Activated CD4-positive, alpha-beta T cell treated with anti-CD3 and anti-CD28 coated beads, Interleukin-2, Interleukin-4, amounts not matched to agents 100 ng/mL and 50 ng/mL, durations not matched to agents 16 hours and 8 hours (primary cell): ENCODE results near the gene ZNF626.
"Not testable (repeated sequence)": the region's sequence is repeated elsewhere in the genome, so short reads cannot be mapped to it uniquely, and the experiment has no call there.

Experiments used
- DNase-seq: peaks from one replicate; pipeline ENCODE4 v3.0.0-alpha.2; 2020; ENCODE audit warnings: low spot score

The ZNF626 gene

GRCh38 chr19:20661150-20661819, at the start of gene ZNF626:
Gene ZNF626 (minus strand): TSS chr19:20661571. CDS start chr19:20661446, 125 bp downstream.
- peak; percentile 84 for DNase-seq

- DNase-seq, result no peak
These were observed 7.9 kb upstream of the ZNF626 start for GRCh38 chr19:20669263-20669662.

- no peak for DNase-seq
These were observed 5.9 kb upstream of the ZNF626 start for GRCh38 chr19:20667281-20667680.

GRCh38 chr19:20664901-20665781, 3.8 kb upstream of the ZNF626 start:
- no peak for DNase-seq

- DNase-seq, result not testable (repeated sequence)
These were observed 3.1 kb upstream of the ZNF626 start for GRCh38 chr19:20664475-20664874.

- no peak for DNase-seq
These were observed 1.2 kb upstream of the ZNF626 start for GRCh38 chr19:20662421-20663105.

- DNase-seq, result peak; percentile 0
These were observed 764 bp downstream of the ZNF626 start for GRCh38 chr19:20660473-20661140.

GRCh38 chr19:20640545-20640944, 20.8 kb downstream of the ZNF626 start:
- DNase-seq, result no peak

- DNase-seq, result no peak
These were observed 21.3 kb downstream of the ZNF626 start for GRCh38 chr19:20640023-20640422.

- not testable (repeated sequence) for DNase-seq
These were observed 36.8 kb downstream of the ZNF626 start for GRCh38 chr19:20624560-20624959.

GRCh38 chr19:20616071-20616470, 45.3 kb downstream of the ZNF626 start:
- no peak for DNase-seq

GRCh38 chr19:20614971-20615370, 46.4 kb downstream of the ZNF626 start:
- DNase-seq, result not testable (repeated sequence)

- no peak for DNase-seq
These were observed 48.6 kb downstream of the ZNF626 start for GRCh38 chr19:20612711-20613316.

GRCh38 chr19:20611866-20612265, 49.5 kb downstream of the ZNF626 start:
- no peak for DNase-seq

- DNase-seq, result no peak
These were observed 53.4 kb downstream of the ZNF626 start for GRCh38 chr19:20607943-20608342.
